IPS-NIHi7 (cell line): Measurements from ENCODE around the gene FRMPD2.
"Not testable (repeated sequence)": the region's sequence is repeated elsewhere in the genome, so short reads cannot be mapped to it uniquely, and the experiment has no call there.

Source experiments
- DNase-seq: peaks from one replicate; pipeline ENCODE4 v3.0.0; 2012; ENCODE audit warnings: mixed read lengths; ENCODE audit errors: extremely low spot score

FRMPD2 gene

GRCh38 chr10:48139953-48140850, 134.3 kb downstream of the FRMPD2 start:
- not testable (repeated sequence) for DNase-seq

DNA sequence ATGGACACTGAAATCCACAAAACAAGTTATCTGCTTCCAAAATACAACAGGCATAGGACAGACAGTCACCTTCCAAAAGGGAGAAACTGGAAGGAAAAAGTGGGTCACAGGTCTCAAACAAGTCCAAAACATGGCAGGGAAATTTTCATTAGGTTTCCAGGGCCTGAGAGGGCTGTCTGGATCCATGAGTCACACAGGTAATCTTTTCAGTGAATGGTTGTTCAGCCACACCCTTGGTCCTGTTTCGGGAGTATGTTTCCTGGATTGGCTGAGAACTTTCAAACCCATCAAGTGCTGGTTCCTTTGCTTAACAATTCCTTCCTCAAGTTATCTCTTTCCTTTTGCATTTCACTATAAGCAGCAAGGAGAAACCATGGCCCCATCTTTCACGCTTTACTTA, 145.5 kb downstream of the FRMPD2 start:
- DNase-seq, result not testable (repeated sequence)

DNA sequence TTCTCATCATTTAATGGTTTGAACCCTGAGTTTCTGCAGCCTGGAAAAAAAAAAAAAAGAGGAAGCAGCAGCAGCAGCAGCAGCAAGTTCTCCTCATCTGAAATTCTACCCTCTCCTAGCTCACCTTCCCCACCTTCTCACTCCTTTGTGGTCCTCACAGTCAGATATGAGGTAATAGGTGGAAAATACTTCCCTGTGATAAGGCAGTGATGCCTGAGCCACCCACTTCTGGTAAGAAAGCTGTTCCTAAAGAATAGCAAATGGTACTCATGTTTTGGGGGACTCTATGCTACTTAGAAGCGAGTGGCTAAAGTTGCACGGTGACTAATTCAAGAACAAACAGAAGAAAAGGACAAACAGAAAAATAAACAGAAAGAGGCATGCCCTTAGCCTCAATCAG, 148.2 kb downstream of the FRMPD2 start:
- DNase-seq, result not testable (repeated sequence)

DNA sequence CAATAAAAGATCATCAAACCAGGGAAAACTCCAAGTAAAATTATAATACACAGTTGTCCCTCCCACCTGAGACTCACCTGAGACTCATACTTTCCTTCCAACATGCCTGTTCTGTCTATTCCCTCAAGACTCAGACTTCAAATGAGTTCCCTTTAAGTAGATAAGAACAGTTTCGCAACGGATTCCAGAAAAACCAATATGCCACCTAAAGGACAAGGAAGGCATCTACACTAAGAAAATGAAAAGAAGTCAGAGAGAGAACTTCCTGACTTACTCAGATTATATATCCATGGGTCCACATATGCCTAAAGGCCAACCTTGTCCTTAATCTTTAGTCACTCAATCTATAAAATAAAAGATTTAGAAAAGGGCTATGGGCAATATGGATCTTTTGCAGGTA, 148.9 kb downstream of the FRMPD2 start:
- DNase-seq, result not testable (repeated sequence)

DNA sequence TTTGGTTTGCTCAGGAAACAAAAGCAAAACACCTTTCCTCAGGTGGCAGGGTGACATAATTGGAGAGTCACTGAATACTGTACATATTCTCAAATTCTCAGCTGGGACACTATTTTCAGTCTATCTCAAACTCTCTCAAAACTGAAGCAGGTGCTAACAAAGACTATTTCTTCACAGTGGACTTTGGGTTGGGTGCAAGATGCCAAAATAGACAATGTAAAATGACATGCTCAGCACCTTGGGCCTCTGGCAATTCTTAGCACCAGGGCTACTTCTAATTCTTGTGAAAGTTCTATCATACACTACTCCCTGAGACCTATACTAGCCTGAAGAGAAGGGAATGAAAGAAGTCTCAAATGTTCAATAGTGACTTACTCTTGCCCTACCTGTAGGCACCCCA, 151.9 kb downstream of the FRMPD2 start:
- not testable (repeated sequence) for DNase-seq

- DNase-seq, result not testable (repeated sequence)
These were observed 164.2 kb downstream of the FRMPD2 start for GRCh38 chr10:48110277-48110676.
